Amygdala (tissue), 56 donors: Measurements from ENCODE around the gene CORO1C.
A peak's percentile ranks its signal among the peaks of the same experiment; 100 is the strongest.

Experiments
- DNase-seq, 56 donors: peaks; one replicate each; lab custom pipeline; 2025; lab: John Stamatoyannopoulos, UW

CORO1C gene

GRCh38 chr12:108728820-108729611, 2.3 kb downstream of the CORO1C start:
- no peak for DNase-seq

- DNase-seq: no peak
Measured at GRCh38 chr12:108727868-108728735, 3.2 kb downstream of the CORO1C start.

- no peak for DNase-seq
Measured at GRCh38 chr12:108727161-108727560, 4.2 kb downstream of the CORO1C start.

GRCh38 chr12:108724890-108725151, 6.5 kb downstream of the CORO1C start:
- no peak for DNase-seq

GRCh38 chr12:108724054-108724889, 7.0 kb downstream of the CORO1C start:
- DNase-seq: no peak

GRCh38 chr12:108722992-108723766, 8.1 kb downstream of the CORO1C start:
- no peak for DNase-seq

GRCh38 chr12:108722463-108722862, 8.9 kb downstream of the CORO1C start:
- no peak for DNase-seq

- no peak for DNase-seq
Measured at GRCh38 chr12:108721824-108722223, 9.5 kb downstream of the CORO1C start.

GRCh38 chr12:108720757-108721514, 10.4 kb downstream of the CORO1C start:
- DNase-seq: no peak

GRCh38 chr12:108717243-108717642, 14.1 kb downstream of the CORO1C start:
- no peak for DNase-seq

- DNase-seq: no peak
Measured at GRCh38 chr12:108714866-108715265, 16.5 kb downstream of the CORO1C start.

GRCh38 chr12:108713471-108713870, 17.8 kb downstream of the CORO1C start:
- no peak for DNase-seq

GRCh38 chr12:108712925-108713203, 18.5 kb downstream of the CORO1C start:
- no peak for DNase-seq

- DNase-seq: no peak
Measured at GRCh38 chr12:108712165-108712924, 19.0 kb downstream of the CORO1C start.

GRCh38 chr12:108711489-108712164, 19.7 kb downstream of the CORO1C start:
- no peak for DNase-seq

GRCh38 chr12:108709697-108710096, 21.6 kb downstream of the CORO1C start:
- DNase-seq: no peak

- no peak for DNase-seq
Measured at GRCh38 chr12:108704527-108704926, 26.8 kb downstream of the CORO1C start.

- DNase-seq: peak in 1 of 56 donors; percentile 46
Measured at GRCh38 chr12:108702595-108703320, 28.6 kb downstream of the CORO1C start.
